B cell (primary cell): ENCODE data around the gene ZEB2.

Source experiments
- CTCF ChIP-seq: fragments of 200-600 bp; IDR thresholded peaks from one replicate; pipeline ENCODE4 v1.8.0; 2022; ENCODE audit warnings: antibody characterized with exemption, mild to moderate bottlenecking
- EZH2 ChIP-seq: IDR thresholded peaks from 2 replicates; pipeline ENCODE4 v1.6.1; 2012; ENCODE audit warnings: borderline replicate concordance, low read depth, mild to moderate bottlenecking, moderate library complexity, low read length; ENCODE audit not compliant: insufficient read depth, poor library complexity, severe bottlenecking

- TF ChIP-seq CTCF, result no peak
- TF ChIP-seq EZH2, result no peak
Observed at GRCh38 chr2:144372410-144373080, 147.4 kb downstream of the ZEB2 start.
